Brain microvascular endothelial cell (primary cell): ENCODE measurements around the gene VAV2.

ENCODE experiments used
- DNase-seq: peaks from one replicate; pipeline ENCODE4 v3.0.0-alpha.2; 2020
- H3K27ac ChIP-seq: fragments of 250-450 bp; sonication (Bioruptor Pico); 2 replicates; pipeline ENCODE4 v1.5.1; 2020; ENCODE audit warnings: mild to moderate bottlenecking, moderate library complexity
- H3K27me3 ChIP-seq: fragments of 250-450 bp; sonication (Bioruptor Pico); replicated peaks from 2 replicates; pipeline ENCODE4 v1.5.1; 2020; ENCODE audit warnings: mild to moderate bottlenecking
- H3K36me3 ChIP-seq: fragments of 250-450 bp; sonication (Bioruptor Pico); replicated peaks from 2 replicates; pipeline ENCODE4 v1.5.1; 2020; ENCODE audit warnings: mild to moderate bottlenecking
- H3K4me3 ChIP-seq: 2 replicates; pipeline ENCODE4 v1.5.1; 2011; ENCODE audit warnings: low read depth, mild to moderate bottlenecking, control low read depth, low read length, moderate library complexity
- CTCF ChIP-seq: IDR thresholded peaks from 2 replicates; pipeline ENCODE4 v1.5.1; 2011; ENCODE audit warnings: low read depth, mild to moderate bottlenecking, moderate library complexity, low read length, control low read depth, inconsistent platforms; ENCODE audit errors: missing control alignments
- in situ Hi-C: cut with HindIII; loops from 2 replicates; pipeline ENCODE4 v1.10.0; 2017; ENCODE audit warnings: low sequenced_read_pairs, low pct_ligation_motif_present

VAV2 gene

DNA sequence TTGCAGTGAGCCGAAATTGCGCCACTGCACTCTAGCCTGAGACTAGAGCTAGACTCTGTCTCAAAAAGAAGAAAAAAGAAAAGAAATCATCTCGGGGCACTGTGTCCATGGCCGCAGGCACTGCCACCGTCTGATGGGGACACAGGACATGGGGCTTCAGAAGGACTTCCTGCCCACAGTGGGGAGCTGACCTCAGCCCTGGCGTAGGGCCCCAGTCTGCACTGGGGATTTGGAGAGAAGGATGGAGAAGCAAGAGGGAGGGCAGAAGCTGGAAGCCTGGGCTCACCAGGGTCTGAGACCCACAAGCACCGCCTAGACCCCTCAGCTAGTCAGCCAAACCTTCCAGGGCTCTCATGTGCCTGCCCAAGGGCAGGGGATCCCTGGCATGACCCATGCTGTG, 249.9 kb downstream of the VAV2 start:
- H3K36me3 ChIP-seq: no peaks in the 10 kb centered on the region
- in situ Hi-C loops: no loop called here
- H3K27me3 ChIP-seq: peaks cover 3% of the 10 kb centered on the region
- DNase-seq: no peak
- TF ChIP-seq CTCF: no peak
- H3K4me3 ChIP-seq: no peak overlapping the region
- H3K27ac ChIP-seq: no peak overlapping the region

DNA sequence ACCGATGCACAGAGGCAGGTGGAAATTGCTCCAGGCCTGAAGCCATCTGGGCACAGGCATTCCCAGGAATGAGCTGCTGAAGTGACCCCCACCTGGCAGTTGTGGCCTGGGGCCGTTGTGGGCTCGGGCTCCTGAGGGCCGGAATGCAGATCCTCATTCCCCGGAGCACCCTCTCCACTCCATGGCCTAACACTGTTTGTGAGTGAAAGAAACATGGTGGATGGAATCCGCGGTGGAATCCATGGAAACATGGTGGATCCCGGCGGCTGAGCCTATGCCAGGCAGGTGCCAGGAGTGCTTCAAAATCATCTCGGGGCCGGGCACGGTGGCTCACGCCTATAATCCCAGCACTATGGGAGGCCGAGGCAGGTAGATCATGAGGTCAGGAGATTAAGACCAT, 250.4 kb downstream of the VAV2 start:
- no peak for TF ChIP-seq CTCF
- Histone ChIP-seq H3K27ac (no peak overlapping the region), H3K36me3 (no peaks in the 10 kb centered on the region), H3K4me3 (no peak overlapping the region), H3K27me3 (peaks cover 3% of the 10 kb centered on the region)
- in situ Hi-C loops: no loop called here
- DNase-seq: no peak

- Histone ChIP-seq H3K27ac (no peak overlapping the region), H3K4me3 (no peak overlapping the region), H3K36me3 (no peaks in the 10 kb centered on the region), H3K27me3 (no peaks in the 10 kb centered on the region)
- in situ Hi-C loops: no loop called here
- TF ChIP-seq CTCF: no peak
- DNase-seq: no peak
Measured at GRCh38 chr9:133740911-133741310, 251.2 kb downstream of the VAV2 start.

- Histone ChIP-seq H3K27me3 (no peaks in the 10 kb centered on the region), H3K4me3 (no peak overlapping the region), H3K36me3 (no peaks in the 10 kb centered on the region), H3K27ac (no peak overlapping the region)
- DNase-seq: no peak
- in situ Hi-C loops: no loop called here
- no peak for TF ChIP-seq CTCF
Measured at GRCh38 chr9:133739408-133740280, 252.5 kb downstream of the VAV2 start.

DNA sequence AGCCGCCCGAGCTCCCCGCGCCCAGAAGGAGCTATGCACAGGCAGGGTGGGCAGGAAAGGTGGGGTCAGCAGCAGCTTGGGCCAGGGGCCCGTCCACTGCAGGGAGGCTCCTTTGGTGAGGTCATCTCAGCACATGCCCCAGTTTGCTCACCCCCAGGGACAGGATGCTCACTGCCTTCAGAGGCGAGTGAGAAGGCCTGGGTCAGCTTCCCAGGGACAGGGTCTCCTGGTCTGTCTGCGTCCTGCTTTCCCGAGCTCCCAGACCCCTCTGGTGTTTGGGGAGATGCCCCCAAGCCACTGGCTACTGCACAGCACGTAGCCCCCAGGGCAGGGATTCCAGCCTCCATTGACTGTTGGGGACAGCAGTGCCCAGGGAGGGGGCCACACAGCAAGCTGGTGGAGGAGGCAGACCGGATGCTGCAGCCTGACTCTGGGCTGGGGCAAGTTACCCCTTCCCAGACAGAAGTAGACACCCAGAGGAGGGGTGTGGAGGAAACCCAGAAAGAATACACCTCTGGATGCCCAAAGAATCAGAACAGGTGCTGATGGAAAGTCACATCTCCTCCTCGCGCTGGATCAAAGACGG, 253.4 kb downstream of the VAV2 start:
- no peak for DNase-seq
- H3K27me3 ChIP-seq: no peaks in the 10 kb centered on the region
- in situ Hi-C loops: no loop called here

More for the DNA sequence above, 253.4 kb downstream of the VAV2 start:
- no peak for TF ChIP-seq CTCF
- H3K36me3 ChIP-seq: no peaks in the 10 kb centered on the region
- H3K4me3 ChIP-seq: no peak overlapping the region
- H3K27ac ChIP-seq: no peak overlapping the region
